Stimulated activated CD8-positive, alpha-beta memory T cell treated with anti-CD3 and anti-CD28 coated beads, Interleukin-4, amount 100 ng/mL, for 24 hours (primary cell): ENCODE results near the gene NECTIN2.
A peak's percentile ranks its signal among the peaks of the same experiment; 100 is the strongest.
"Not testable (repeated sequence)": the region's sequence is repeated elsewhere in the genome, so short reads cannot be mapped to it uniquely, and the experiment has no call there.

ENCODE experiments used
- DNase-seq: peaks from one replicate; pipeline ENCODE4 v3.0.0-alpha.2; 2020; ENCODE audit warnings: low read depth

The NECTIN2 gene

DNA sequence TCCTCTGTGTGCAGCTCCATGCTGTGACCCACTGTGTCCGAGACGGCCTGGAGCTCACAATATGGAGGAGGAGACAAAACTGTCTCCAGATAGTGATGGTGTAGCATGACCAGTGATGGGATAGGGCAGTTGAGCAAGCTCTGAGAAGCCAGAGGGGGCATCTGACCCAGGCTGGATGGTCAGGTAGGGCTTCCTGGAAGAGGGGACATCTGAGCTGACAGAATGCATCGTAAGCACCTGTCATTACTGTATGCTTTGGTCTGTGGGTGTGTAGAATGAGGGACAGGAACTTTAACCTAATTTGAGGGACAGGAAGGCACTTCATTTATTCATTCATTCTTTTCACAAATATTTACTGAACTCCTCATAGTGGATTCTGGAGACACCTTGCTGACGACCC is 38.5 kb downstream of the NECTIN2 start:
- no peak for DNase-seq

DNA sequence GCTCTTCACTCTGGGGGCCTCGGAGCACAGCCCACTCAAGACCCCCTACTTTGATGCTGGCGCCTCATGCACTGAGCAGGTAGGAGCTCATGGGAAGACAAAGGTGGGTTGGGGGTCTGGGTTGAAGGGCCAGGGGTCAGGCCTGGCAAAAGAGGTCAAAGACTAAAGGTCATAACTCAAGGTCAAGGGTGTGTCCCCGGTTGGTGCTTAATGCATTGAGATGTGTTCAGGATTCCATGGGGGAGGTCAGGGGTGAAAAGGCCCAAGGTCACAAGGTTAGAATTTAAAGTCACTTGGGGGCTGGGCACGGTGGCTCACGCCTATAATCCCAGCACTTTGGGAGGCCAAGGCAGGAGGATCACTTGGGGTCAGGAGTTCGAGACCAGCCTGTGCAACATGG is 40.0 kb downstream of the NECTIN2 start:
- DNase-seq: no peak

DNA sequence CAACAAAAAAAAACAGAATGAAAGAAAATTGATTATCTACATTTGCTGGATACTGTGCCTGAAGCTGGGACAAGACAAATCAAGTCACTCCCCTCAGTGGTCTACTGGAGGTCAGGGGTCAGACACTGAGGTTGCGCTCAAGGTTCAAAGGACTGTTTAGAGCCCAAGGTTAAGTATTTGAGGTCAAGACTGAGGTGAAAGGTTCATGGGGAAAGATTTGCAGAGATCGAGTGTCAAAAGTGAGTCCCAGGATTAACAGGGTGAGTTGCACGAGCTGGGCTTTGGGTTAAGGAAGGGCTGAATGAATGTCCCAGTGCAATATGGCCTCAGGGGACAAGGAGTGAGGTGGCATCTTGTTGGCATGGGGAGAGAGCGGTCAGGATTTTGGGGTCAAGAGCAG is 41.6 kb downstream of the NECTIN2 start:
- no peak for DNase-seq

GRCh38 chr19:44888335-44888734 is 42.2 kb downstream of the NECTIN2 start:
- not testable (repeated sequence) for DNase-seq

DNA sequence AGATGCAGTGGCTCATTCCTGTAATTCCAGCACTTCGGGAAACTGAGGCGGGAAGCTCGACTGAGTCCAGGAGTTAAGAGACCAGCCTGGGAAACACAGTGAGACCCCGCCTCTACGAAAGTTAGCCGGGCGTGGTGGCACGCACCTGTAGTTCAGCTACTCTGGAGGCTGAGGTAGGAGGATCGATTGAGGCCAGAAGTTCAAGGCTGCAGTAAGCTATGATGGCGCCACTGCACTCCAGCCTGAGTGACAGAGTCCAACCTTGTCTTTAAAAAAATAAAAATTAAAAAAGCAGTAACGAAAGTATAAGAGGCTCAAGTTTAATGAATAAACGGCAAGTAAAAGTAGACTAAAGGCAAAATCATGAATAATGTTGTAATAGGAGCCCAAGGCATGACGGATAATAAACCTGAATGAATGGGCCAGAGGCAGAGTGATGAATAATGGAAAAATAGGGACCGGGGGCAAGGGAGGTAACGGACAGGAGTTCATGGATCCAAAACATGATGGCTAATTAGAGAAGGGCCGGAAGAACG is 43.8 kb downstream of the NECTIN2 start:
- DNase-seq: no peak

GRCh38 chr19:44890366-44891015 is 44.4 kb downstream of the NECTIN2 start:
- no peak for DNase-seq

DNA sequence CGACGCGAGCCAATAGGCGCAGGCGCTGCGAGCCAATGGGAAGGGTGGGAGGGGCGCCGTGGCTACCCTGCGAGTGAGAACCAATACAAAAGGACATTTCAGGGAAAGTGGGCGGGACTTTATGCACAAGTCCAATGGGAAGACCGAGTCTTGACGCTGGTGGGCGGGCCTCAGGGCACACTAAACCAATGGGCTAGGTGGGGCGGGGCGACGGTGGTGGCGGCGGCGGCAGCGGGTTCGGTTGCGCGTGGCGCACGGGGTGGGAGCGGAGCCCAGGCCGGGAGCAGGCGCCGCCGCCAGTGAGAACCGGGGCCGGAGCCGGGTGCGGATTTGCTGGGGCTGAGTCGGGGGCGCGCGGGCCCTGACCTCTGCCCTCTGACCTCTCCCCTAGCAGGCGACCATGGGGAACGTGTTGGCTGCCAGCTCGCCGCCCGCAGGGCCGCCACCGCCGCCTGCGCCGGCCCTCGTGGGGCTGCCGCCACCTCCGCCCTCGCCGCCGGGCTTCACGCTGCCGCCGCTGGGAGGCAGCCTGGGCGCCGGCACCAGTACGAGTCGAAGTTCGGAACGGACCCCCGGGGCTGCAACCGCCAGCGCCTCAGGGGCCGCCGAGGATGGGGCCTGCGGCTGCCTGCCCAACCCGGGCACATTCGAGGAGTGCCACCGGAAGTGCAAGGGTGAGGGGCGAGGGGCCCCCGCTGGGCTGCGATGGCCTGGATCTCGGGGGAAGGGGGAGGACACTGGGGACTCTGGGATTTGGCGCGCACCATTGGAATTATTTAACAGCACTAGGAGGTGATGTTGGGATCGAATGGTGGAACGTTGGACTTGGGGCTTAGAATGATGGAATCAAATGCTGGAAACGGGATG is 45.2 kb downstream of the NECTIN2 start, which contains the start of gene TOMM40:
Gene TOMM40, plus strand, starts transcription at position 239 of the 867 bp plus-strand sequence. Its CDS starts 162 bp downstream, at position 401.
- peak; percentile 100 for DNase-seq

GRCh38 chr19:44892932-44893331 is 46.8 kb downstream of the NECTIN2 start:
- no peak for DNase-seq

GRCh38 chr19:44893332-44894051 is 47.4 kb downstream of the NECTIN2 start:
- DNase-seq: no peak

DNA sequence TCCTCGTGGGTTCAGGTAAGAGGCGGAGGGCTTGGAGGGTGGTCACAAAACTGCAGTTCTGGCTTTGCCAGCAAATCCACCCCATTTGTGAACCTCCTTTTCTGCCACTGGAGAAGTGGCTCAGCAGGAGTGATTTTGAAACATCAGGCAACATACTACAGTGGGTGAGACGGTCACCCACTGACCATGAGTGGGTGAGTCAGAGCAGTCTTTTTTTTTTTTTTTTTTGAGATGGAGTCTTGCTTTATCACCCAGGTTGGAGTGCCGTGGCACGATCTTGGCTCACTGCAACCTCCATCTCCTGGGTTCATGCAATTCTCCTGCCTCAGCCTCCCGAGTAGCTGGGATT is 47.9 kb downstream of the NECTIN2 start:
- DNase-seq: no peak

DNA sequence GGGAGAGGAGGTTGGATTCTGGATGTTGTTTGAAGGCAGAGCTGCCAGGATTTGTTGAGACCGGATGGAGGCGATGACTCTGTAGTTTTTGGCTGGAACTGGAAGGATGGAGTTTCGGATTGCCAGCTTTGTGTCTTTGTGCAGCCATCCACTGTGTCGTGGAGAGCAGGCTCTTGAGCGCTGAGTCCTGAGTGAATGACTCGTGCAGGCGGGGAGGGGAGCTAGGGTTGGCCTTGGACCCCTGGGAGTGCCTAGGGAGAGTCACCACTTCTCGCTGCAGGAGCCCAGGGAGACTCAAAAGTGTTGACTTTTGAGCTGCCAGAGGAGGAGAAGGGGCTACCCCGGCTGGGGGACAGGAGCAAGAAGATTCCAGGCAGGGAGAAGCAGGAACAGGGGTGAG is 48.8 kb downstream of the NECTIN2 start:
- DNase-seq: no peak

GRCh38 chr19:44897835-44898234 is 51.7 kb downstream of the NECTIN2 start:
- no peak for DNase-seq

- DNase-seq: no peak
Observed at GRCh38 chr19:44900328-44901244, 54.5 kb downstream of the NECTIN2 start.

GRCh38 chr19:44903216-44903601 is 57.1 kb downstream of the NECTIN2 start:
- DNase-seq: no peak

- peak; percentile 68 for DNase-seq
Observed at GRCh38 chr19:44903602-44904425, 57.7 kb downstream of the NECTIN2 start.

GRCh38 chr19:44904426-44904994 is 58.4 kb downstream of the NECTIN2 start:
- no peak for DNase-seq

- DNase-seq: no peak
Observed at GRCh38 chr19:44905437-44906160, 59.5 kb downstream of the NECTIN2 start, which contains the start of gene APOE. TSS of gene APOE (plus strand) at chr19:44905796. CDS start at chr19:44906625, 829 bp downstream.

DNA sequence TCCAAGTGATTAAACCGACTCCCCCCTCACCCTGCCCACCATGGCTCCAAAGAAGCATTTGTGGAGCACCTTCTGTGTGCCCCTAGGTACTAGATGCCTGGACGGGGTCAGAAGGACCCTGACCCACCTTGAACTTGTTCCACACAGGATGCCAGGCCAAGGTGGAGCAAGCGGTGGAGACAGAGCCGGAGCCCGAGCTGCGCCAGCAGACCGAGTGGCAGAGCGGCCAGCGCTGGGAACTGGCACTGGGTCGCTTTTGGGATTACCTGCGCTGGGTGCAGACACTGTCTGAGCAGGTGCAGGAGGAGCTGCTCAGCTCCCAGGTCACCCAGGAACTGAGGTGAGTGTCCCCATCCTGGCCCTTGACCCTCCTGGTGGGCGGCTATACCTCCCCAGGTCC is 61.5 kb downstream of the NECTIN2 start:
- no peak for DNase-seq

DNA sequence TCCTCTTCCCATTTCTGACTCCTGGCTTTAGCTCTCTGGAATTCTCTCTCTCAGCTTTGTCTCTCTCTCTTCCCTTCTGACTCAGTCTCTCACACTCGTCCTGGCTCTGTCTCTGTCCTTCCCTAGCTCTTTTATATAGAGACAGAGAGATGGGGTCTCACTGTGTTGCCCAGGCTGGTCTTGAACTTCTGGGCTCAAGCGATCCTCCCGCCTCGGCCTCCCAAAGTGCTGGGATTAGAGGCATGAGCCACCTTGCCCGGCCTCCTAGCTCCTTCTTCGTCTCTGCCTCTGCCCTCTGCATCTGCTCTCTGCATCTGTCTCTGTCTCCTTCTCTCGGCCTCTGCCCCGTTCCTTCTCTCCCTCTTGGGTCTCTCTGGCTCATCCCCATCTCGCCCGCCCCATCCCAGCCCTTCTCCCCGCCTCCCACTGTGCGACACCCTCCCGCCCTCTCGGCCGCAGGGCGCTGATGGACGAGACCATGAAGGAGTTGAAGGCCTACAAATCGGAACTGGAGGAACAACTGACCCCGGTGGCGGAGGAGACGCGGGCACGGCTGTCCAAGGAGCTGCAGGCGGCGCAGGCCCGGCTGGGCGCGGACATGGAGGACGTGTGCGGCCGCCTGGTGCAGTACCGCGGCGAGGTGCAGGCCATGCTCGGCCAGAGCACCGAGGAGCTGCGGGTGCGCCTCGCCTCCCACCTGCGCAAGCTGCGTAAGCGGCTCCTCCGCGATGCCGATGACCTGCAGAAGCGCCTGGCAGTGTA is 62.2 kb downstream of the NECTIN2 start:
- DNase-seq: no peak
